Measurements from ENCODE around the gene CIAO2B.

The CIAO2B gene

DNA sequence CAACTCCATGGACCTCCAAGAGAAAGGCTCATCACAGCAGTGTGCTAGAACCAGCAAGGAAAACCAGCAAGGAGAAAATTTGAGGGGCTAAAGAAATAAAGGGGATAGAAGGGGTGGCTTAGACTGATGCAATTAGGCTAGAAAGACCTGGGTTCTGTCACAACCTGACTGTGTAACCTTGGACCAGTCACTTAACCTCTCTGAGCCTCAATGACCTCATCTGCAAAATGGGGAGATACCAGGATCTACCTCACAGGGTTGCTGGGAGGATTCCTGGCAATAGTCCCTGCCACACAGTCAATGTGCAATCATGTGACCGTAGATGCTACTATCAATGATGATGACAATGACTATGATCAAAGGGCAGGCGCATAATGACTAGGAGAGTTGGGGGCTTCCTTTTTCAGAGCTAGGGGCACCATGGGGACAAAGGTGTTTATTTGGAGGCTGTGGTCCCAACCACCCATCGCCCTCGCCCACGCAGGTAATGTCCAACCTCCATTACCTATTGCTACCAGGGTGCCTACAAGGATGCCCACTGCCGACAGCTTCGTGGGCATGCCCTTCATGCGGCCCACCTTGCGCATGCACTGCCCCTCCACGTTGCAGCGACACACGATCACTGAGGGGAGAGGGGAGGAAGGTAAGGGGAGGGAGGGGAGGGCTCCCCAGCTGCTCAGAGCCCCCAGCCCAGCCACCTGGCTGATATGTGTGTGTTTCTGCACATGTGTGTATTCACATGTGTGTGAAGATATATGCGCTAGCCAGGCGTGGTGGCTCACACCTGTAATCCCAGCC, 25.2 kb downstream of the CIAO2B start:
- H3K27ac ChIP-seq: no peak overlapping the region
- H3K4me1 ChIP-seq: peaks cover 29% of the 10 kb centered on the region
- no peaks in the 10 kb centered on the region for H3K27me3 ChIP-seq (ENCODE audit: control insufficient read depth, insufficient read depth, low read length)
- no peaks in the 10 kb centered on the region for H3K36me3 ChIP-seq (ENCODE audit: control insufficient read depth, insufficient read depth, low read length)
- no peak overlapping the region for H2AFZ ChIP-seq
- no peak overlapping the region for H3K4me3 ChIP-seq (ENCODE audit: low read depth, low read length)
- H3K9ac ChIP-seq: no peak overlapping the region
- TF ChIP-seq, protein P1, sequence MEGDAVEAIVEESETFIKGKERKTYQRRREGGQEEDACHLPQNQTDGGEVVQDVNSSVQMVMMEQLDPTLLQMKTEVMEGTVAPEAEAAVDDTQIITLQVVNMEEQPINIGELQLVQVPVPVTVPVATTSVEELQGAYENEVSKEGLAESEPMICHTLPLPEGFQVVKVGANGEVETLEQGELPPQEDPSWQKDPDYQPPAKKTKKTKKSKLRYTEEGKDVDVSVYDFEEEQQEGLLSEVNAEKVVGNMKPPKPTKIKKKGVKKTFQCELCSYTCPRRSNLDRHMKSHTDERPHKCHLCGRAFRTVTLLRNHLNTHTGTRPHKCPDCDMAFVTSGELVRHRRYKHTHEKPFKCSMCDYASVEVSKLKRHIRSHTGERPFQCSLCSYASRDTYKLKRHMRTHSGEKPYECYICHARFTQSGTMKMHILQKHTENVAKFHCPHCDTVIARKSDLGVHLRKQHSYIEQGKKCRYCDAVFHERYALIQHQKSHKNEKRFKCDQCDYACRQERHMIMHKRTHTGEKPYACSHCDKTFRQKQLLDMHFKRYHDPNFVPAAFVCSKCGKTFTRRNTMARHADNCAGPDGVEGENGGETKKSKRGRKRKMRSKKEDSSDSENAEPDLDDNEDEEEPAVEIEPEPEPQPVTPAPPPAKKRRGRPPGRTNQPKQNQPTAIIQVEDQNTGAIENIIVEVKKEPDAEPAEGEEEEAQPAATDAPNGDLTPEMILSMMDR (IDR thresholded peaks at IDR 0.05): no peak
- H3K9me3 ChIP-seq (ENCODE audit: control insufficient read depth, low read length): no peaks in the 10 kb centered on the region
- no peaks in the 10 kb centered on the region for H3K79me2 ChIP-seq
- no peak overlapping the region for H3K4me2 ChIP-seq (ENCODE audit: low read length)

DNA sequence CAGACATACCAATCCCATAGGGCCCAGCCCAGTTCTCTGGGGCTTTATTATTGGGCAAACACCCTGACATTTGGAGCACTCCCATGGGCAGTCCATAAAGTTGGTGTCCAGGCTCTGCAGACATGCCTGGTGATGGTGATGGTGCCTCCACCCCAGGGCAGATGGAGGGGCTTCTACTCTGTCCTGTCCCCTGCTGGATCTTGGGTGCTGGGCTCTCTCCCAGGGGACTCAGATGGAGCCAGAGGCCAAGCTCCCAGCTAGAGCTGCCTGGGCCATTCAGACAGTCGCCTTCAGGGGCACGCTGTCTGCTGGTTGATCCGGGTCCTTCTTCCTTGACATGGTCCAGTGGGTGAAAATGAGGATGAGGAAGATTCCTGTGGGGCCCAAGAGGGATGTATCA, 26.1 kb downstream of the CIAO2B start:
- Histone ChIP-seq H3K27me3 (ENCODE audit: control insufficient read depth, insufficient read depth, low read length) (no peaks in the 10 kb centered on the region), H3K4me2 (ENCODE audit: low read length) (no peak overlapping the region), H3K9ac (no peak overlapping the region), H3K4me1 (peaks cover 29% of the 10 kb centered on the region), H3K27ac (no peak overlapping the region), H2AFZ (no peak overlapping the region), H3K4me3 (ENCODE audit: low read depth, low read length) (no peak overlapping the region), H3K9me3 (ENCODE audit: control insufficient read depth, low read length) (no peaks in the 10 kb centered on the region), H3K79me2 (no peaks in the 10 kb centered on the region), H3K36me3 (ENCODE audit: control insufficient read depth, insufficient read depth, low read length) (no peaks in the 10 kb centered on the region)
- TF ChIP-seq, protein P1 (IDR thresholded peaks at IDR 0.05): no peak

DNA sequence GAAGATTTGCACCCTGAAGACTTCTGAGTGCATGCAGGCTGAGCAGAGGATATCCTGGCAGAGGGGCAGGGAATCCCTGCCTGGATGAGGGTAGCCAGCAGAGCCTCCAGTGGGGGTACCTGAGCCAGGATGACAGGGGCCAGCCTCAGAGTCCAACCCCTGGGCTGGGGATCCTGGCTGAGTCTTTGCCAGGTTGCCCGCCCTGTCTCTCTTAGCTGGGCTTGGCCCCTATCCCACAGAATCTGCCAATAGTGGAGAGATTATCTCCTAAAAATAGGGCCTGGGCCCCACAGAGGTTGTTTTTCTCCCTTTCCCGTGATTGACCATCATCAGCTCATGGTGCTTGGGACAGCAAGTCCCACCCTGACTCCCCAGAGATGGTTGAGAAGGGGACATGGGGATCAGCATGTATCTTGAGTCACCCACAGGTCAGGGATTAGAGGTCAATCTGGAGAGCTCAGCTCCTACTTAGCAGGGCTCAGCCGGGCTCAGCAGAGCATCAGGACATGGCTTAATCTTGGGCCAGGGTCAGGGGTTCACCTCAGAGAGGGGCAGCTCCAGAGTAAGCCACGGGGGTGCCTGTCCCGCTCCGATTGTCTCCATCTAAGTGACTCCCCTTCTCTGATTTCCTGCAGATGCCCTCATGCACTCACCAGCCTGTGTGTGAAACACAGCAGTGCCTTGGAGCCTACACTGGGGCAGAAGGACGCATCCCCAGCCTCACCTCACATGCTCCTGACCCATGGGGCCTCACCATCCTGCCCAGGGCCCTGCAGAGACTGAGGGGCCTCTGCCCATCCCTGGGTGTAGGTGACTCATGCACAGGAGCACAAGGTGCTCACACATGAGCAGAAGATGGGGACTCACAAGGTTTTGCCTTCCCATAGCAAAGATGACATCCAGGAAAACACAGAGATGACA, 27.0 kb downstream of the CIAO2B start:
- H2AFZ ChIP-seq: peak overlapping the region; percentile 53
- no peaks in the 10 kb centered on the region for H3K9me3 ChIP-seq (ENCODE audit: control insufficient read depth, low read length)
- H3K9ac ChIP-seq: no peak overlapping the region
- no peak overlapping the region for H3K4me3 ChIP-seq (ENCODE audit: low read depth, low read length)
- peak overlapping the region; percentile 75 for H3K27ac ChIP-seq
- TF ChIP-seq, protein P1 (IDR thresholded peaks at IDR 0.05): no peak
- peaks cover 29% of the 10 kb centered on the region for H3K4me1 ChIP-seq
- no peaks in the 10 kb centered on the region for H3K79me2 ChIP-seq
- no peaks in the 10 kb centered on the region for H3K27me3 ChIP-seq (ENCODE audit: control insufficient read depth, insufficient read depth, low read length)
- no peaks in the 10 kb centered on the region for H3K36me3 ChIP-seq (ENCODE audit: control insufficient read depth, insufficient read depth, low read length)
- no peak overlapping the region for H3K4me2 ChIP-seq (ENCODE audit: low read length)

DNA sequence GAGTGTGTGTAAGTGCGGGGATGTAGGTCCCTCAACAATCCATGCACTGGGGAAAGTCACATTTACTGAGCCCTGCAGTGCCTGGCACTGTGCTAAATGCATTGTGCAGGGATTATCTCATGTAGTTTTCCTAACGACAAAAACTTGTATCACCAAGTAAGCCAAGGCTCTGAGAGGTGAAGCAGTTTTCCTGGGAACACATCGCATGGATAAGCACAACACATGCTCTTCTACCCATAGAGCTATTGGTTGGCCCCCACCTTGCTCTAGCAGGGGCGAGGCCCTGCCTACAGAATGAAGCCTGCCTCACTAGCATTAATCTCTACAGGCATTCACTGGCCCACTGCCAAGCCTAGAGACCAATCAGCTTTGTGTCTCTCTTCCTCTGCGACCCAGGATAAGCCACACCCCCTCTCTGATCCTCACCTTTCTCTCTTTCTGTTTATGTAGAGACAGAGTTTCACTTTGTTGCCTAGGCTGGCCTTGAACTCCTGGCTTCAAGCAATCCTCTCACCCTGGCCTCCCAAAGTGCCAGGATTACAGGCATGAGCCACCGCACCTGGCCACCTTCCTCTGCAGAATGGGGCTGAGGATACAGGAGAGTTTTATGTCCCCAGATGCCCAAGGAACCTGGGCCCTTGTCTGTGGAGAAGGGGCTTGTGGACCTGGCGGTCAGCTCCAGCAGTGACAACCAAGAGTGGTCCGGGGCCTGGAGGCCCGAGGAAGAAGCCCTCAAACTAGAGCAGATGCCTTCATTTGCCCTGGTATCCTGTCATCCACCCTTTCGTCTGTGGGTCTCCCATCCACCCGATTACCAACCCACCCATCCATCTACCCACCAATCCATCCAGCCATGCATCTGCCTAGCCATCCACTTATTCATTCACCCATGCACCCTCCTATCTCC, 28.3 kb downstream of the CIAO2B start:
- no peaks in the 10 kb centered on the region for H3K36me3 ChIP-seq (ENCODE audit: control insufficient read depth, insufficient read depth, low read length)
- H3K27ac ChIP-seq: peak overlapping the region; percentile 75
- H3K4me3 ChIP-seq (ENCODE audit: low read depth, low read length): no peak overlapping the region
- TF ChIP-seq, protein P1 (IDR thresholded peaks at IDR 0.05): no peak
- H3K9me3 ChIP-seq (ENCODE audit: control insufficient read depth, low read length): no peaks in the 10 kb centered on the region
- H3K9ac ChIP-seq: no peak overlapping the region
- H3K79me2 ChIP-seq: no peaks in the 10 kb centered on the region
- no peaks in the 10 kb centered on the region for H3K27me3 ChIP-seq (ENCODE audit: control insufficient read depth, insufficient read depth, low read length)
- peaks cover 38% of the 10 kb centered on the region for H3K4me1 ChIP-seq
- H3K4me2 ChIP-seq (ENCODE audit: low read length): peak overlapping the region; percentile 13
- H2AFZ ChIP-seq: peak overlapping the region; percentile 86
